GM10248 (cell line): ENCODE measurements around the gene SLC25A5.

Source experiments
- CTCF ChIA-PET: fragments of 300-600 bp; sonication (Branson Sonifier 250); formaldehyde crosslinking; extraction: SDS; loops from one replicate; lab custom pipeline; 2021; ENCODE audit warnings: antibody characterized with exemption; lab: Yijun Ruan, JAX
- POLR2A ChIA-PET: fragments of 350-650 bp; sonication (Branson Sonifier 250); formaldehyde crosslinking; extraction: SDS; loops from one replicate; lab custom pipeline; 2020; ENCODE audit warnings: antibody characterized with exemption; lab: Yijun Ruan, JAX
- DNase-seq: peaks from one replicate; pipeline ENCODE4 v3.0.0; 2012; ENCODE audit errors: extremely low spot score
- CTCF ChIP-seq: IDR thresholded peaks from 2 replicates; pipeline ENCODE4 v1.5.1; 2012; ENCODE audit warnings: mild to moderate bottlenecking, low read depth; ENCODE audit errors: extremely low read depth, missing control alignments, control extremely low read depth

The SLC25A5 gene

DNA sequence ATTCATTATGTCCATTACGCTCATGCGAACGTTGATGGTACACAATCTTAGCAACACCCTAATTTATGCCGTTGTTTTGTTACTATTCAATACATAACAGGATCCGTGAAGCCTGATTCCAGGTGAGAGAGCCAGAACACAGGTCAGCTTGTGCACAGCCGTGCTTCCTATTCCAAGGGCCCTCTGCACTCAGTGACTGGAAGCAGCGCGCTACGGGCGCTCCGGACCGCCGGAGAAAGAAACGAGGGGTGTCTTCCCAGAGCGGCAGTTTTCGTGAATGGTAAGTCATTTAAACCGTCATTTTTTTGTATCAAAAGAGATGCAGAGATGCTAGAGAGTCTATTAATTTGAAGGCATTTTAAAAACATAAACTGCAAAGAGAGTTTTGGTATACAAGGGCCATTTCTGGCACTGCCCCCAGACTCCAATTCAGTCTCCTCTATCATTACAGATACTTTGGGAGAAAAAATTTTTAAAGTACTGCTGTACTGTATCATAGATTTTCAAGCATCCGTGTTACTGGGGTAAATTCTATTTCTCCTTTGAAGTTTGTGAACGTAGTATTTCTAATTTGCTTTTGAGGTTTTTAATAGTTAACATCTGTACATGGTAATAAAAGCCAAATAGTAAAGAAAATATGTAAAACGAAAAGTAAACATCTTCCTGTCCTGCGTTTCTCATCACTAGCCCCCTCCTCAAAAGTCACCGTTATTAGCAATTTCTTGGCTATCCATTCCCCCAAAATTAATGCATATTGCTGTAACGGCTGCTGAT, 6.6 kb downstream of the SLC25A5 start:
- DNase-seq = no peak
- no peak for TF ChIP-seq CTCF
- CTCF ChIA-PET = interaction anchor here (2.2 kb wide), 1 partner anchor 8 kb away, joined by 14 read pairs; no protein-coding TSS in a partner anchor
- POLR2A ChIA-PET = no interaction called here

- DNase-seq = no peak
- ChIA-PET POLR2A (no interaction called here), CTCF (no interaction called here)
- TF ChIP-seq CTCF = no peak
These were observed 7.3 kb downstream of the SLC25A5 start for GRCh38 chrX:119475389-119476101.

GRCh38 chrX:119477812-119478232, 9.6 kb downstream of the SLC25A5 start:
- CTCF ChIA-PET = interaction anchor here (0.7 to 6.1 kb wide), 6 partner anchors 7 to 298 kb away, joined by 3 to 45 read pairs (median 4); no protein-coding TSS in a partner anchor
- POLR2A ChIA-PET = interaction anchor here (0.5 to 1.0 kb wide), 2 partner anchors 250 to 314 kb away, joined by 3 read pairs; partner anchors contain the start of gene RPL39
- no peak for DNase-seq
- no peak for TF ChIP-seq CTCF

DNA sequence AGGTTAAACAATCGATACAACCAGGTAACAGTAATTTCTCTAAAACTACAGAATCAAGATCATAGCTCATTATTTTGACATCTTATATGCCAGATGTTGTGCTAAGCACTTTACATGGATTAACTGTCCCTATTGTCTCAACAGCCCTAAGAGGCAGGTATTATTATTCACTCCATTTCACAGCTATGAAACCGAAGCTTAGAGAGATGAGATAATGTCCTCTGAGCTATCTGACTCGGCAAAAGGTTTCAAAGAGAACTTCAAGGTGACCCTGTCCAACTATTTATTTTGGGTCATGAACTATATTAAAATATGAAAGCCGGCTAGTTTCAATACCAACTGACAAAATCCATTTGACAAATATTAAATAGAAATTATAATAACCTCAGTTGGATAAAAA, 10.3 kb downstream of the SLC25A5 start:
- no peak for DNase-seq
- ChIA-PET CTCF (interaction anchor here (0.7 to 6.1 kb wide), 7 partner anchors 8 to 297 kb away, joined by 3 to 45 read pairs (median 4); no protein-coding TSS in a partner anchor), POLR2A (no interaction called here)
- no peak for TF ChIP-seq CTCF

- CTCF ChIA-PET = interaction anchor here (5.7 to 6.1 kb wide), 2 partner anchors 9 to 13 kb away, joined by 45 to 55 read pairs; no protein-coding TSS in a partner anchor
- DNase-seq = no peak
- POLR2A ChIA-PET = no interaction called here
- no peak for TF ChIP-seq CTCF
These were observed 11.6 kb downstream of the SLC25A5 start for GRCh38 chrX:119479845-119480244.

DNA sequence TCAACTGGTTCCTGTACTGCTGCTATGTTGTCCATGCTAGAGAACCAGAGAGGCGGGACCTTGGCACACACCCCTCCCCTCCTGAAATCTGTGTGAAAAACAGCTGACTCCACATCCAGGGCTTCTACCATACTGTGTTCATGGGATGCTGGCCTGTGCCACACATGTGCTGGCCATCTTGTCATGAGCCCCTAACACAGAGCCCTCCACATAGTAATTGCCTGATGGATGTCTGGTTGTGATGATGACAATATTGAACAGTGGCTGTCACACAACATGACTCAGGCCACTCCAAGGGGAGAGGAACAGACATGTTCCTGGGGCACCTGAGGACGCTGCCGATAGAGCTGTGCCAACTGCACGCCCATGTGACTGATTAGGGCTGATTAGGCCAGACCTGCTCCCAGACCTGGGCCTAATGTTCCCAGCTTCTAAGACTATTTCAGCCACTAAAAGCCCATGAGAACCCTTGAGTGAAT, 13.1 kb downstream of the SLC25A5 start:
- POLR2A ChIA-PET = no interaction called here
- DNase-seq = no peak
- CTCF ChIA-PET = interaction anchor here (0.7 to 6.1 kb wide), 8 partner anchors 8 to 277 kb away, joined by 3 to 55 read pairs (median 9); partner anchors contain the start of genes SLC25A5 and SOWAHD
- no peak for TF ChIP-seq CTCF
